ENCODE measurements around the gene JARID2. TPM values are rescaled to one million over a fixed set of nuclear protein-coding genes. Genes with fewer than 3 reads are reported as not detected.

Gene JARID2
- total and polyA plus RNA-seq, 2 of the 4 experiments (the other 2 are of a cell fraction): 9.6 to 12.9 TPM

GRCh38 chr6:15335916-15336315 lies 90.0 kb downstream of the JARID2 start:
- H2AK5ac ChIP-seq (ENCODE audit: low read depth, low read length): no peak overlapping the region
- no peak overlapping the region for H3K4ac ChIP-seq (ENCODE audit: low read depth, low read length)
- no peaks in the 10 kb centered on the region for H3K9me3 ChIP-seq (ENCODE audit: control insufficient read depth, insufficient read depth, low read length)
- H4K8ac ChIP-seq (ENCODE audit: low read depth in 2 of 2, low read length in 2 of 2): no peak overlapping the region
- no peak overlapping the region for H3K14ac ChIP-seq (replicated peaks; ENCODE audit: low read depth, low read length)
- ChIA-PET CTCF (no interaction called here), POLR2A (ENCODE audit: unreplicated experiment) (no interaction called here)
- no peak overlapping the region for H2AK9ac ChIP-seq (replicated peaks; ENCODE audit: low read depth, low read length, poor library complexity)
- H3K9ac ChIP-seq (ENCODE audit: low read depth, low read length): no peak overlapping the region
- H2BK20ac ChIP-seq (ENCODE audit: low read depth, low read length): no peak overlapping the region
- no peak for TF ChIP-seq MAFK (IDR thresholded peaks at IDR 0.05; ENCODE audit: low read depth, low read length)
- TF ChIP-seq ELK1 (IDR thresholded peaks at IDR 0.05; ENCODE audit: borderline replicate concordance, low read depth, low read length): no peak
- no peak for TF ChIP-seq CHD1 (IDR thresholded peaks at IDR 0.05; ENCODE audit: low read depth, low read length)
- TF ChIP-seq CEBPB (IDR thresholded peaks at IDR 0.05; ENCODE audit: low read depth, low read length): no peak
- no peak for TF ChIP-seq MAZ (IDR thresholded peaks at IDR 0.05; ENCODE audit: borderline replicate concordance, low read depth, low read length)
- TF ChIP-seq FOS (IDR thresholded peaks at IDR 0.05; ENCODE audit: low read depth, low read length): no peak
- no peak for TF ChIP-seq CTCF (conservative IDR thresholded peaks at IDR 0.05; ENCODE audit: low read depth, low read length)
- TF ChIP-seq RCOR1 (IDR thresholded peaks at IDR 0.05; ENCODE audit: insufficient replicate concordance, low read length): no peak
- TF ChIP-seq USF2 (IDR thresholded peaks at IDR 0.05; ENCODE audit: low read depth, low read length): no peak
- TF ChIP-seq RAD21 (IDR thresholded peaks at IDR 0.05; ENCODE audit: low read length): no peak
- no peak for TF ChIP-seq MXI1 (IDR thresholded peaks at IDR 0.05; ENCODE audit: borderline replicate concordance, low read depth, low read length)
- no peak for TF ChIP-seq SMC3 (IDR thresholded peaks at IDR 0.05; ENCODE audit: low read depth, low read length)
- TF ChIP-seq RFX5 (IDR thresholded peaks at IDR 0.05; ENCODE audit: low read depth, low read length): no peak
- TF ChIP-seq NFE2L2 (IDR thresholded peaks at IDR 0.05; ENCODE audit: low read depth, low read length): no peak
- TF ChIP-seq BHLHE40 (IDR thresholded peaks at IDR 0.05; ENCODE audit: low read depth, low read length): no peak
- no peak for TF ChIP-seq POLR2A (IDR thresholded peaks at IDR 0.05; ENCODE audit: low read depth, low read length)
- dilution Hi-C loops (cut with HindIII; ENCODE audit: low sequenced_read_pairs, unreplicated experiment) (no loop called here), intact Hi-C loops (cut with micrococcal nuclease) (no loop called here), in situ Hi-C loops (cut with MboI; ENCODE audit: low sequenced_read_pairs) (no loop called here)
- H3K79me1 ChIP-seq (ENCODE audit: low read depth in 1 of 2, low read length in 2 of 2): peaks cover 41 to 82% of the 10 kb centered on the region in 2 experiments
- H4K5ac ChIP-seq (ENCODE audit: low read depth, low read length): no peak overlapping the region
- no peaks in the 10 kb centered on the region for H3K27me3 ChIP-seq (ENCODE audit: control insufficient read depth, insufficient read depth, low read length)
- WGBS, 2 experiments (ENCODE audit: extremely low coverage in 2 of 2, insufficient read length in 1 of 2): no CpG with 5 or more reads among the region's 4 CpGs
- no peaks in the 10 kb centered on the region for H3K36me3 ChIP-seq (ENCODE audit: control insufficient read depth, insufficient read depth, low read length)
- BruUV-seq (replicated peaks): no TSS peak
- H2BK5ac ChIP-seq (ENCODE audit: low read depth, low read length, poor library complexity, severe bottlenecking): no peak overlapping the region
- H2AFZ ChIP-seq (replicated peaks; ENCODE audit: low read length, poor library complexity): no peak overlapping the region
- H3K23ac ChIP-seq (ENCODE audit: low read depth, low read length): no peak overlapping the region
- no peak overlapping the region for H3K56ac ChIP-seq (ENCODE audit: extremely low read depth, insufficient read depth, low read length)
- ATAC-seq (ENCODE audit: low read depth): no peak
- H3K4me2 ChIP-seq (ENCODE audit: low read depth, low read length): no peak overlapping the region
- H3K27ac ChIP-seq (ENCODE audit: insufficient read depth, low read length): no peak overlapping the region
- DNase-seq: no peak
- peaks cover 12% of the 10 kb centered on the region for H3K4me1 ChIP-seq (ENCODE audit: control insufficient read depth, insufficient read depth, low read length)
- H3K9me1 ChIP-seq (ENCODE audit: insufficient read depth, low read length): peaks cover 14% of the 10 kb centered on the region
- no peak overlapping the region for H3K18ac ChIP-seq (ENCODE audit: low read depth, low read length)
- no peak overlapping the region for H2BK15ac ChIP-seq (ENCODE audit: low read depth, low read length)
- H2BK120ac ChIP-seq (ENCODE audit: low read depth, low read length): no peak overlapping the region
- H4K20me1 ChIP-seq (ENCODE audit: insufficient read depth, low read length): peaks cover 84% of the 10 kb centered on the region
- no peak overlapping the region for H3K4me3 ChIP-seq (ENCODE audit: insufficient read depth, low read depth, low read length)
- H4K91ac ChIP-seq (ENCODE audit: insufficient read depth, low read depth, low read length): no peak overlapping the region
